Cardiac fibroblast (primary cell): Measurements from ENCODE around the gene FRMD4A.

Experiments used
- DNase-seq, 2 donors: peaks; one replicate each; pipeline versions ENCODE4 v3.0.0 to v3.0.0-alpha.2; 2010; ENCODE audit warnings: low read depth in 2 of 2
- H3K4me3 ChIP-seq, 2 donors: replicated peaks in 1 of 2; 1 replicate in 1 of 2; 2 replicates in 1 of 2; pipeline ENCODE4 v1.5.1; 2011; ENCODE audit warnings: low read depth in 2 of 2, low read length in 2 of 2, mild to moderate bottlenecking in 2 of 2, moderate library complexity in 1 of 2
- TF ChIP-seq, protein P1 (sequence below): IDR thresholded peaks from one replicate; pipeline ENCODE4 v1.5.1; 2011; ENCODE audit warnings: low read depth, mild to moderate bottlenecking, low read length, inconsistent platforms

The FRMD4A gene

DNA sequence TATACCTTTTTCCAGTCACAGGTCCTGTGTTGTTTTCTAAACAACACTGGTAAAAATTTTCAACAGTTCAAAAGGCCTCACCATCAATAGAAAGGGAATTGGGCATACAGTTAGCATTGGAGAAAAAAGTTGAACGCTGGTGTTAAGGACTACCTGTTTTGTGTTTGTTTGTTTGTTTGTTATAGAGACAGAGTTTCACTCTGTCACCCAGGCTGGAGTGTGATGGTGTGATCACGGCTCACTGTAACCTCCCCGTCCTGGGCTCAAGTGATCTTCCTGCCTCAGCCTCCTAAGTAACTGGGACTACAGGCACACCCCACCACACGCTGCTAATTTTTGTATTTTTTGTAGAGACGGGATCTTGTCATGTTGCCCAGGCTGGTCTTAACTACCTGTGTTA is 437.9 kb downstream of the FRMD4A start:
- TF ChIP-seq, protein P1, sequence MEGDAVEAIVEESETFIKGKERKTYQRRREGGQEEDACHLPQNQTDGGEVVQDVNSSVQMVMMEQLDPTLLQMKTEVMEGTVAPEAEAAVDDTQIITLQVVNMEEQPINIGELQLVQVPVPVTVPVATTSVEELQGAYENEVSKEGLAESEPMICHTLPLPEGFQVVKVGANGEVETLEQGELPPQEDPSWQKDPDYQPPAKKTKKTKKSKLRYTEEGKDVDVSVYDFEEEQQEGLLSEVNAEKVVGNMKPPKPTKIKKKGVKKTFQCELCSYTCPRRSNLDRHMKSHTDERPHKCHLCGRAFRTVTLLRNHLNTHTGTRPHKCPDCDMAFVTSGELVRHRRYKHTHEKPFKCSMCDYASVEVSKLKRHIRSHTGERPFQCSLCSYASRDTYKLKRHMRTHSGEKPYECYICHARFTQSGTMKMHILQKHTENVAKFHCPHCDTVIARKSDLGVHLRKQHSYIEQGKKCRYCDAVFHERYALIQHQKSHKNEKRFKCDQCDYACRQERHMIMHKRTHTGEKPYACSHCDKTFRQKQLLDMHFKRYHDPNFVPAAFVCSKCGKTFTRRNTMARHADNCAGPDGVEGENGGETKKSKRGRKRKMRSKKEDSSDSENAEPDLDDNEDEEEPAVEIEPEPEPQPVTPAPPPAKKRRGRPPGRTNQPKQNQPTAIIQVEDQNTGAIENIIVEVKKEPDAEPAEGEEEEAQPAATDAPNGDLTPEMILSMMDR: no peak
- H3K4me3 ChIP-seq: no peak overlapping the region
- DNase-seq: no peak

DNA sequence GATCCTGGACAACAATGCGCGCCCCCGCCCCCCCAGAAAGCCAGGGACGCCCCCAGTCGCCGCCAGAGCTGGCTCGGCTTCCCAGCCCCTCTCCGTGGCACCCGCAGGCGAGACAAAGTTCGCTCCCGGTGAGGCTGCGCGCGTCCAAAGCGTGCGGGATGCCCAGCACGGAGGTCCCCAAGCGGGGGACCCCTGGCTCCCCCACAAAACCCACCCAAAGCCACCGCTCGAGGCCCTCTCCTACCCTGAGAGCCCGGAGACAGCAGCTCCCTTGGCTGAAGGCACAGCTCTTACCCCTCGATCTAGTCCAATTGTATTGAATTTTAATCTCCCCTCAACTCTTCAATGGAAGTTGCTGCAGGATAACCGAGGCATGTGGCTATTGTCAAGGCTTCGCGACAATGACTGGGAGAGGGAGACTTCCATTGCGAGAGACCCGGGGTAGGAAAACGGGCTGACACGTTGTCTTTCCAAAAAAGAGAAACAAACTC is 438.7 kb downstream of the FRMD4A start:
- H3K4me3 ChIP-seq: peak overlapping the region; percentile 39 to 57
- TF ChIP-seq, protein P1: no peak
- DNase-seq: no peak

DNA sequence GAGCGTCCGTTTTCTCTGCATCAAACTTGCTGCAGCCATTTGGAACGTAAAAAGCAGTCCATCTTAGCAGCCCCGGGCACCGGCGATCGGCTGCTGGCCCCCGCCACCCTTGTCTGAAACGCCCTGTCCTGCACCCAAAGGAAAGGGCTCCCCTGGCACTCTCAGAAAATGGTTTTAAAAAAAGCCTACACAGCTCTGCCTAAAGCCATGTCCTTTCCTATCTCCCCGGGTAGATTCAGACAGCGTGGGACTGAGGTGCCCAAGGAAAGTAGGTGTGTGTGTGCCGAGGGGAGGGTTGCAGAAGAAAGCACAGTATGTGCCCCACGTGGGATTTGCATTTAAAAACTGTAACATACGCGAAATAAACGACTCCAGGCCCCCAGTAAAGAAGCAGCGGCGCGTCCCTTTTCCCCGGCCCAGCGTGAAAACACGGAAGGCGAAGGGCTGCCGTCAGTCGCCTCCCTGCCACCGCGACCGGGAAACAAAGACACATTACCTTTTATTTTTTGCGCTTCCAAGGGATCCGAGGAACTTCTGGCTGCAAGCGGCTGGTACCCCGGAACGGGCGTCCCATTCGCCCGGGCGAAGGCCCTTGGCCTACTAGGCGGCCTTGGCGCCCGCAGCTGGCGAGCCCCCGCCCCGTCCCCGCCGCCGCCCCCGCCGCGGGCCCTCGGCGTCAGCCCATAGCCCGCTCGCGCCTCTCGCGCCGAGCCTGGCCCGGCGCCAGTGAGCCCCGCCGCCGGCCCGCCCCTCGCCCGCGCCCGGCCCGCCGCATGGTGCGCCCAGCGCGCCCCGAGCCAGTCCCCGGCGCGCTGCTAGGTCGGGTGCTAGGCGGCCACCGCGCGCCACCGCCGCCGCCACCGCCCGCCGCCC is 439.4 kb downstream of the FRMD4A start:
- peak; percentile 33 to 49 for DNase-seq
- H3K4me3 ChIP-seq: peak overlapping the region; percentile 58 to 69
- TF ChIP-seq, protein P1: no peak

DNA sequence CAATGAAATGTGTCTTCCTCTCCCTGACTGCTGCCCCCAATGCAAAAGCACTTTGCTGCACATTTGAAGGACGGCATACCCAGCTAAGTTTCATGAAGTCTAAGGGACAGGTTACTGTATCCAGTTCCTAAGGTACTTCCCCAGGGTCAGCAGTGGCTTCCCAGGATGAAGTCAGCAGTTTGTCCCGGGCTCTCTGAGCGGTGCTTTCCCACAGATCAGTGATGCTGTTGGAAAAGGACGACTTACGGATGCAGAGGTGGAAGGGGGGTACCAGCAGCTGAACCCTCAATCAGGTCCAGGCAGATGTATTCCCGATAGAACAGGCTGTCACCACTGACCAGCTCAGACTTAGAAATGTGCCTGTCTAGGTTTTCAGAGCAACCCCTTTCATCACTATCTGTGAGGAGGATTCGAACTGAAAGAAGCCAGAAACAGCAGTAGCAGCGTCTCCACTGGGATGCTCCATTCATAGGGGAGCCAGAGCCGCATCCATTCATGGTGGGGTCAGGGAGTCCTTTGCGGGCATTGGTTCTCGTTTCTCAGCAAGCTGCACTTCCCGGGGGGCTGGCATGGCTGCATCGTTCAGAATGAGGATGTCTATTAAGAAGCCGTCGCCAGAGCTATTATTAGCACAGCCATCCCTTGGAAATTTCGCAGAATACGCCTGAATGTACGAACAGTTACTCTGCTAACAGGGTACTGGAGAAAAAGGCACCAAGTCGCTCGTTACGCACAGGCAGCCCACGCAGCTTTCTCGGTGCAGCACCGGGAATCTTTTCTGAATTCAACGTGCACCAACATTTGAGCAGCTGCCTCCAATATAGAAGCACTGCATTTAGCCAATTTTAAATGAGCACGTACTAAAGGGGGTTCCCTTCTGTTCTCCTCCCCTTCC is 440.2 kb downstream of the FRMD4A start:
- TF ChIP-seq, protein P1: no peak
- DNase-seq: peak; percentile 58 to 77
- peak overlapping the region; percentile 58 to 69 for H3K4me3 ChIP-seq

DNA sequence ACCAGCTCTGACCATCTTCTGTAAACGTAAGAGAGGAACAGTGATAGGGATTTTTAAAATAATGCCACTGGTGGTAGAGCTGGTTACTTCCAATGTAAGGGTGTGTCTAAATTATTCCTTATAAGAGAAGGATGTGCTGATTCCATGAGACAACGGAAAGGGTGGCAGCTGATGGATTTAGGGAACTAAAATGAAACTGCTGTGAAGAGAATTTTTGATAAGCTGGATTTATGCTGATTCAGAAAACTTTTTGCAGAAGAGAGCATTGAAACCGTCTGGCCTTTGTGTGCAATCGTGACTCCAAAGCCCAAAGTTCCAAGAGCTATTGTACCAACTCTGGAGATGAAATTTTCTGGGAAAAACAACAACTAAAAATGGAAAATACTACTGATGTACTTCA is 443.0 kb downstream of the FRMD4A start:
- no peak for DNase-seq
- TF ChIP-seq, protein P1: no peak
- no peak overlapping the region for H3K4me3 ChIP-seq

DNA sequence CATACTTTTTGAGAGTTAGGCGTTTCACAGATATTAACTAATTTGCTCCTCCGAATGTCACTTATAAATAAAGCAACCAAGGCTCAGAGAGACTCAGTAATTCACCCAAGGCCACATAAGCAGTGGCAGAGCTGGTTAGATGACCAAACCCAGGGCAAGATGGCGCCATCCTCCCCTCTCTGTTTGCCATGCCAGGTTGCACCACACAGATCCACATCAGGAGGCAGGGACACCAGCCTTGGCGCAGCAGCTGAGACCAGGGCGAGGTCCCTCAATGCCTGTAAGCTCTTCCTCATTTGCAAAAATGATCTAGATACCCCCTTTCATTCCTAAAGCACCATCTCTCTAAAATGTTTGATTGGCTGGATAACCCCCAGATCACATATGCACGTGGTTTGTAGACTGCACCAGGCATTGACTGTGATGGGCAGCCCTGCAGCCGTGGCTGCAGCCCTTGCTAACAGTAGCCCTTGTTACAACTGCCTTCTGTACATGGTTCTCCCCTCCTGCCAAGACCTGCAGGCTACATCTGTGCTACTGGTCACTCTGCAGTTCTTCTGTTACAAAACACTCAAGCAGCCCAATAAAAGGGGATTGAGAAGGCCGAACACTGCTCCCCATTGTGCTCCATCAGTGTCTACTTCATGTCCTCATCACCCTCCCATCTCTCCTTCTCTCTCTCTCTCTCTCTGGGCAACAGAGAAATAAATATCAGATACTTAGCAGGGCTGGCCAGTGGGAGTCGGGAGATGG is 445.3 kb downstream of the FRMD4A start:
- no peak for DNase-seq
- TF ChIP-seq, protein P1: no peak

More for the DNA sequence above, 445.3 kb downstream of the FRMD4A start:
- H3K4me3 ChIP-seq: no peak overlapping the region
